ENCODE results near the gene C20orf202.

The C20orf202 gene

GRCh38 chr20:1205802-1206201, 2.5 kb downstream of the C20orf202 start:
- H3K36me3 ChIP-seq (ENCODE audit: control insufficient read depth, insufficient read depth, low read length) = no peaks in the 10 kb centered on the region
- no peak overlapping the region for H3K4me3 ChIP-seq (ENCODE audit: insufficient read depth, low read depth, low read length)
- WGBS, 2 experiments = 93% methylated on average over 7 to 8 of the region's 8 CpGs
- no peaks in the 10 kb centered on the region for H3K4me1 ChIP-seq (ENCODE audit: control insufficient read depth, insufficient read depth, low read length)
- H3K27me3 ChIP-seq (ENCODE audit: control insufficient read depth, insufficient read depth, low read length, poor library complexity, severe bottlenecking) = no peaks in the 10 kb centered on the region
- H3K9me3 ChIP-seq (ENCODE audit: control insufficient read depth, low read length) = no peaks in the 10 kb centered on the region
- no peak overlapping the region for H3K27ac ChIP-seq (ENCODE audit: insufficient read depth, low read depth, low read length, poor library complexity, severe bottlenecking)

GRCh38 chr20:1206366-1207148, 3.3 kb downstream of the C20orf202 start:
- Histone ChIP-seq H3K27ac (ENCODE audit: insufficient read depth, low read depth, low read length, poor library complexity, severe bottlenecking) (no peak overlapping the region), H3K27me3 (ENCODE audit: control insufficient read depth, insufficient read depth, low read length, poor library complexity, severe bottlenecking) (no peaks in the 10 kb centered on the region), H3K4me1 (ENCODE audit: control insufficient read depth, insufficient read depth, low read length) (no peaks in the 10 kb centered on the region), H3K4me3 (ENCODE audit: insufficient read depth, low read depth, low read length) (no peak overlapping the region), H3K36me3 (ENCODE audit: control insufficient read depth, insufficient read depth, low read length) (no peaks in the 10 kb centered on the region), H3K9me3 (ENCODE audit: control insufficient read depth, low read length) (no peaks in the 10 kb centered on the region)
- WGBS, 2 experiments = 88 to 89% methylated on average over 19 of the region's 19 CpGs

GRCh38 chr20:1207293-1207878, 4.1 kb downstream of the C20orf202 start:
- Histone ChIP-seq H3K27ac (ENCODE audit: insufficient read depth, low read depth, low read length, poor library complexity, severe bottlenecking) (no peak overlapping the region), H3K4me3 (ENCODE audit: insufficient read depth, low read depth, low read length) (no peak overlapping the region), H3K27me3 (ENCODE audit: control insufficient read depth, insufficient read depth, low read length, poor library complexity, severe bottlenecking) (peaks cover 5% of the 10 kb centered on the region), H3K4me1 (ENCODE audit: control insufficient read depth, insufficient read depth, low read length) (no peaks in the 10 kb centered on the region), H3K9me3 (ENCODE audit: control insufficient read depth, low read length) (no peaks in the 10 kb centered on the region), H3K36me3 (ENCODE audit: control insufficient read depth, insufficient read depth, low read length) (no peaks in the 10 kb centered on the region)
- WGBS, 2 experiments = 90 to 92% methylated on average over 3 of the region's 3 CpGs

- Histone ChIP-seq H3K27me3 (ENCODE audit: control insufficient read depth, insufficient read depth, low read length, poor library complexity, severe bottlenecking) (peaks cover 21% of the 10 kb centered on the region), H3K27ac (ENCODE audit: insufficient read depth, low read depth, low read length, poor library complexity, severe bottlenecking) (no peak overlapping the region), H3K36me3 (ENCODE audit: control insufficient read depth, insufficient read depth, low read length) (no peaks in the 10 kb centered on the region), H3K4me3 (ENCODE audit: insufficient read depth, low read depth, low read length) (no peak overlapping the region), H3K9me3 (ENCODE audit: control insufficient read depth, low read length) (no peaks in the 10 kb centered on the region), H3K4me1 (ENCODE audit: control insufficient read depth, insufficient read depth, low read length) (no peaks in the 10 kb centered on the region)
- WGBS, 2 experiments = 77 to 81% methylated on average over 4 to 5 of the region's 5 CpGs
Observed at GRCh38 chr20:1209447-1210387, 6.5 kb downstream of the C20orf202 start.

- H3K4me3 ChIP-seq (ENCODE audit: insufficient read depth, low read depth, low read length) = no peak overlapping the region
- no peaks in the 10 kb centered on the region for H3K36me3 ChIP-seq (ENCODE audit: control insufficient read depth, insufficient read depth, low read length)
- H3K4me1 ChIP-seq (ENCODE audit: control insufficient read depth, insufficient read depth, low read length) = no peaks in the 10 kb centered on the region
- no peaks in the 10 kb centered on the region for H3K9me3 ChIP-seq (ENCODE audit: control insufficient read depth, low read length)
- peaks cover 25% of the 10 kb centered on the region for H3K27me3 ChIP-seq (ENCODE audit: control insufficient read depth, insufficient read depth, low read length, poor library complexity, severe bottlenecking)
- H3K27ac ChIP-seq (ENCODE audit: insufficient read depth, low read depth, low read length, poor library complexity, severe bottlenecking) = no peak overlapping the region
- WGBS, 2 experiments = 81 to 94% methylated on average over 1 of the region's 1 CpG
Observed at GRCh38 chr20:1210501-1210900, 7.2 kb downstream of the C20orf202 start.

GRCh38 chr20:1212023-1212422, 8.8 kb downstream of the C20orf202 start:
- Histone ChIP-seq H3K27ac (ENCODE audit: insufficient read depth, low read depth, low read length, poor library complexity, severe bottlenecking) (no peak overlapping the region), H3K4me1 (ENCODE audit: control insufficient read depth, insufficient read depth, low read length) (no peaks in the 10 kb centered on the region), H3K9me3 (ENCODE audit: control insufficient read depth, low read length) (no peaks in the 10 kb centered on the region), H3K4me3 (ENCODE audit: insufficient read depth, low read depth, low read length) (no peak overlapping the region), H3K27me3 (ENCODE audit: control insufficient read depth, insufficient read depth, low read length, poor library complexity, severe bottlenecking) (peaks cover 25% of the 10 kb centered on the region), H3K36me3 (ENCODE audit: control insufficient read depth, insufficient read depth, low read length) (no peaks in the 10 kb centered on the region)

GRCh38 chr20:1212607-1213396, 9.5 kb downstream of the C20orf202 start:
- Histone ChIP-seq H3K27ac (ENCODE audit: insufficient read depth, low read depth, low read length, poor library complexity, severe bottlenecking) (no peak overlapping the region), H3K4me3 (ENCODE audit: insufficient read depth, low read depth, low read length) (no peak overlapping the region), H3K36me3 (ENCODE audit: control insufficient read depth, insufficient read depth, low read length) (no peaks in the 10 kb centered on the region), H3K9me3 (ENCODE audit: control insufficient read depth, low read length) (no peaks in the 10 kb centered on the region), H3K4me1 (ENCODE audit: control insufficient read depth, insufficient read depth, low read length) (no peaks in the 10 kb centered on the region), H3K27me3 (ENCODE audit: control insufficient read depth, insufficient read depth, low read length, poor library complexity, severe bottlenecking) (peaks cover 25% of the 10 kb centered on the region)
- WGBS, 2 experiments = 11 to 15% methylated on average over 20 to 21 of the region's 21 CpGs

- 88 to 93% methylated on average over 4 of the region's 4 CpGs for WGBS, 2 experiments
- Histone ChIP-seq H3K27ac (ENCODE audit: insufficient read depth, low read depth, low read length, poor library complexity, severe bottlenecking) (no peak overlapping the region), H3K27me3 (ENCODE audit: control insufficient read depth, insufficient read depth, low read length, poor library complexity, severe bottlenecking) (peaks cover 25% of the 10 kb centered on the region), H3K4me1 (ENCODE audit: control insufficient read depth, insufficient read depth, low read length) (no peaks in the 10 kb centered on the region), H3K9me3 (ENCODE audit: control insufficient read depth, low read length) (no peaks in the 10 kb centered on the region), H3K4me3 (ENCODE audit: insufficient read depth, low read depth, low read length) (no peak overlapping the region), H3K36me3 (ENCODE audit: control insufficient read depth, insufficient read depth, low read length) (no peaks in the 10 kb centered on the region)
Observed at GRCh38 chr20:1214838-1215261, 11.6 kb downstream of the C20orf202 start.

- no peaks in the 10 kb centered on the region for H3K36me3 ChIP-seq (ENCODE audit: control insufficient read depth, insufficient read depth, low read length)
- no peaks in the 10 kb centered on the region for H3K4me1 ChIP-seq (ENCODE audit: control insufficient read depth, insufficient read depth, low read length)
- peaks cover 25% of the 10 kb centered on the region for H3K27me3 ChIP-seq (ENCODE audit: control insufficient read depth, insufficient read depth, low read length, poor library complexity, severe bottlenecking)
- H3K4me3 ChIP-seq (ENCODE audit: insufficient read depth, low read depth, low read length) = no peak overlapping the region
- H3K9me3 ChIP-seq (ENCODE audit: control insufficient read depth, low read length) = no peaks in the 10 kb centered on the region
- H3K27ac ChIP-seq (ENCODE audit: insufficient read depth, low read depth, low read length, poor library complexity, severe bottlenecking) = no peak overlapping the region
- 73 to 83% methylated on average over 7 to 9 of the region's 11 CpGs for WGBS, 2 experiments
Observed at GRCh38 chr20:1215386-1216170, 12.3 kb downstream of the C20orf202 start.
